Measurements from ENCODE around the gene SDHD. TPM values are rescaled to one million over a fixed set of nuclear protein-coding genes. Genes with fewer than 3 reads are reported as not detected.

SDHD gene
- 121 TPM for total RNA-seq

DNA sequence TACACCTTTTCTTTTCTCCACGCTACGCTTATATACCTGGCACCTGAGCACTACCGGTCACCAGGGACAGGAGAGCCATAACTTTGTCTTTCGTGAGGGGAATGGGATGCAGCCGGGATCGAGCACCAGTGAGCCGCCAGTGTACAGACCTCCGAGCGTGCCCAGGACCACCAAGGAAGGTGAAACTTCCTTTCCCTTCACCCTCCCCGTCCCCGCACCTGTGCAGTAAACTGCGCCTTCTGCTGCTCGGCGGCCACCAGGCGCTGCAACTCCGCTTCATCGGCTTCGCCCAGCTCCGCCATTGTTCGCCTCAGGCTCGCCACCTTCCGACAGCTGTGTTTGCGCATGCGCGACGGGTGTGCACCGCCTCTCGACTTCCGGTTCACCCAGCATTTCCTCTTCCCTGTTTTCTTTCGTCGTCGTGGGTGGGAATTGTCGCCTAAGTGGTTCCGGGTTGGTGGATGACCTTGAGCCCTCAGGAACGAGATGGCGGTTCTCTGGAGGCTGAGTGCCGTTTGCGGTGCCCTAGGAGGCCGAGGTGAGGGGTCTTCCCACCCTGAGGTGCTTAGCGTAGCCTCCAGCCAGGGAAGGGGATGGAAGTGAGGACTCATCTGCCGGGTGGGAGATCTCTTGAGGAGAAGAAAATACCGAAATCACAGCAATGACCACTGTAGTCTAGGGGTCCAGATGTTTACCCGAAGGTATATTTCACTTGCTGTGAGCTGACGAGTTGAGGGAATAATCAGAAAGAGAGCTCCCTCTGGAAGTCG lies at the start of gene SDHD, which contains the start of gene TIMM8B:
Gene SDHD (plus strand): TSS at position 452 of the 770 bp plus-strand sequence. CDS start 35 bp downstream, at position 487.
Gene TIMM8B (minus strand): TSS at position 335 of the 770 bp plus-strand sequence. CDS start 33 bp downstream, at position 302.
- peaks cover 6 to 63% of the 10 kb centered on the region in 2 donors for H3K36me3 ChIP-seq
- intact Hi-C loops (cut with DNase I), result loop anchor here (5.0 kb wide), 1 partner anchor 209 kb away; the partner anchor contains the start of genes CFAP68 and FDXACB1
- no peaks in the 10 kb centered on the region for H3K9me3 ChIP-seq
- peak; percentile 96 to 98 for DNase-seq (ENCODE audit: extremely low spot score in 2 of 2)
- peaks cover 35% of the 10 kb centered on the region for H3K4me1 ChIP-seq
- no peaks in the 10 kb centered on the region for H3K27me3 ChIP-seq
- H3K27ac ChIP-seq, result peak within 1 kb of the TSS; percentile 77
- TF ChIP-seq POLR2A (IDR thresholded peaks at IDR 0.05) (no peak), CTCF (IDR thresholded peaks at IDR 0.05) (peak in 2 of 3 experiments; percentile 2 to 21), POLR2AphosphoS5 (IDR thresholded peaks at IDR 0.05; ENCODE audit: insufficient read depth in 1 of 2, low read depth in 1 of 2) (peak; percentile 87 to 99)
- H3K4me3 ChIP-seq, result peak within 1 kb of the TSS; percentile 64 to 83

GRCh38 chr11:112037527-112037926 lies 49.1 kb upstream of the SDHD start:
- H3K27ac ChIP-seq, result no peak overlapping the region
- H3K4me3 ChIP-seq, result no peak overlapping the region
- no peaks in the 10 kb centered on the region for H3K27me3 ChIP-seq
- intact Hi-C loops (cut with DNase I), result no loop called here
- TF ChIP-seq CTCF (IDR thresholded peaks at IDR 0.05) (no peak), POLR2AphosphoS5 (IDR thresholded peaks at IDR 0.05; ENCODE audit: insufficient read depth in 1 of 2, low read depth in 1 of 2) (no peak), POLR2A (IDR thresholded peaks at IDR 0.05) (no peak)
- DNase-seq (ENCODE audit: extremely low spot score in 2 of 2), result no peak
- peaks cover 0 to 38% of the 10 kb centered on the region in 2 donors for H3K36me3 ChIP-seq
- no peaks in the 10 kb centered on the region for H3K4me1 ChIP-seq
- no peaks in the 10 kb centered on the region for H3K9me3 ChIP-seq

DNA sequence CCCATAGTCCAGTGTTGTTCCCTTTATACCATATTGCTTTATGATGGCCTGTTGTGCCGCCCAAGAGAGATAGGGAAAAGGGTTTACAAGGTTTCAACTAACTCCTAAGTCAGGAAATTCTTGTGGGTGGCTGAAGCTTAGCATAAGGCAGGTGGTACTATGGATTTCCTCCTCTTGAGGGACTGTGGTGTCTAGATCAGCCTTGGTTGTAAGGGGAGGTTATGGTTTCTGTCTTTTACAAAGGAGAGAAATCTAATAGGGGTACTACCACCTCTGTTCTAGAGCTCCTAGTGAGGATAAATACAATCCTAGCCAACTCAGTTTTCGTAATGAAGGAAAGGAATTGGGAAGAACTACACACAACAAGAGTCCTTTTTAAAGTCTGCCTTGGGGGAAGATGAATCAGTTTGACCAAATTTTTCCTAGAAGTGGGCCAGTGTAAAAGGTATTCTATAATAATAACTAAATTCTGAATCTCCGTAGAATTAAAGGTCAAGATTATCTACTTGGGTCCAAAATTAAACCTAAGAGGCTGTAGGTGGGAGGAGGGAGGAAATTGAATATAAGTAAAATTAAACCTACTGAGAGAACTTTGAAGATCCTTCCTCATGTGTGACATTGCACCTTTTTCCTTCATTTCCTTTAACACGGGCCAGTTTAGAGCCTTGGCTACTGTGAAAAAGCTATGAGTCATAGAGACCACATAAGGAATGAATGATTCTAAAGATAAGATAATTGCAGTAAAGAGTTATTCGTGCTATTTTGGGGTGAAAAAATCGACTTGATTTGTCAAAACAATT lies 44.3 kb upstream of the SDHD start:
- TF ChIP-seq POLR2AphosphoS5 (IDR thresholded peaks at IDR 0.05; ENCODE audit: insufficient read depth in 1 of 2, low read depth in 1 of 2) (no peak), CTCF (IDR thresholded peaks at IDR 0.05) (no peak), POLR2A (IDR thresholded peaks at IDR 0.05) (no peak)
- DNase-seq (ENCODE audit: extremely low spot score in 2 of 2), result no peak
- intact Hi-C loops (cut with DNase I), result no loop called here
- Histone ChIP-seq H3K4me1 (no peaks in the 10 kb centered on the region), H3K9me3 (no peaks in the 10 kb centered on the region), H3K4me3 (no peak overlapping the region), H3K27ac (no peak overlapping the region), H3K36me3 (peaks cover 0 to 45% of the 10 kb centered on the region in 2 donors), H3K27me3 (no peaks in the 10 kb centered on the region)

- intact Hi-C loops (cut with DNase I), result no loop called here
- Histone ChIP-seq H3K4me1 (no peaks in the 10 kb centered on the region), H3K36me3 (peaks cover 0 to 41% of the 10 kb centered on the region in 2 donors), H3K4me3 (no peak overlapping the region), H3K27me3 (no peaks in the 10 kb centered on the region), H3K9me3 (no peaks in the 10 kb centered on the region), H3K27ac (no peak overlapping the region)
- DNase-seq (ENCODE audit: extremely low spot score in 2 of 2), result no peak
- TF ChIP-seq CTCF (IDR thresholded peaks at IDR 0.05), result no peak
- no peak for TF ChIP-seq POLR2AphosphoS5 (IDR thresholded peaks at IDR 0.05; ENCODE audit: insufficient read depth in 1 of 2, low read depth in 1 of 2)
- TF ChIP-seq POLR2A (IDR thresholded peaks at IDR 0.05), result no peak
Observed at GRCh38 chr11:112042961-112043304, 43.7 kb upstream of the SDHD start.

Data from vagina (tissue), 2 donors.